ENCODE data around the gene C5orf15.

- no peak for TF ChIP-seq CTCF (IDR thresholded peaks at IDR 0.05)
- no peak for TF ChIP-seq REST (IDR thresholded peaks at IDR 0.05; ENCODE audit: insufficient read depth in 1 of 2, low read depth in 2 of 2, low read length in 1 of 2)
- TF ChIP-seq POLR2AphosphoS5 (IDR thresholded peaks at IDR 0.05; ENCODE audit: low read depth, low read length): no peak
Measured at GRCh38 chr5:133933169-133933509, 35.3 kb downstream of the C5orf15 start.
